HFF-Myc (cell line): ENCODE results near the gene C2orf76.

Experiments used
- DNase-seq: peaks from one replicate; pipeline ENCODE4 v3.0.0-alpha.2; 2011; ENCODE audit warnings: low read depth; ENCODE audit errors: extremely low read depth
- H3K4me3 ChIP-seq: replicated peaks from 2 replicates; pipeline ENCODE4 v1.5.1; 2011; ENCODE audit warnings: low read depth, mild to moderate bottlenecking, control low read depth, low read length
- TF ChIP-seq, protein P1 (sequence below): IDR thresholded peaks from 2 replicates; pipeline ENCODE4 v1.5.1; 2012; ENCODE audit warnings: mild to moderate bottlenecking, low read depth, low read length, control low read depth; ENCODE audit errors: missing control alignments

Gene C2orf76

GRCh38 chr2:119264781-119265692, 101.6 kb downstream of the C2orf76 start:
- TF ChIP-seq, protein P1, sequence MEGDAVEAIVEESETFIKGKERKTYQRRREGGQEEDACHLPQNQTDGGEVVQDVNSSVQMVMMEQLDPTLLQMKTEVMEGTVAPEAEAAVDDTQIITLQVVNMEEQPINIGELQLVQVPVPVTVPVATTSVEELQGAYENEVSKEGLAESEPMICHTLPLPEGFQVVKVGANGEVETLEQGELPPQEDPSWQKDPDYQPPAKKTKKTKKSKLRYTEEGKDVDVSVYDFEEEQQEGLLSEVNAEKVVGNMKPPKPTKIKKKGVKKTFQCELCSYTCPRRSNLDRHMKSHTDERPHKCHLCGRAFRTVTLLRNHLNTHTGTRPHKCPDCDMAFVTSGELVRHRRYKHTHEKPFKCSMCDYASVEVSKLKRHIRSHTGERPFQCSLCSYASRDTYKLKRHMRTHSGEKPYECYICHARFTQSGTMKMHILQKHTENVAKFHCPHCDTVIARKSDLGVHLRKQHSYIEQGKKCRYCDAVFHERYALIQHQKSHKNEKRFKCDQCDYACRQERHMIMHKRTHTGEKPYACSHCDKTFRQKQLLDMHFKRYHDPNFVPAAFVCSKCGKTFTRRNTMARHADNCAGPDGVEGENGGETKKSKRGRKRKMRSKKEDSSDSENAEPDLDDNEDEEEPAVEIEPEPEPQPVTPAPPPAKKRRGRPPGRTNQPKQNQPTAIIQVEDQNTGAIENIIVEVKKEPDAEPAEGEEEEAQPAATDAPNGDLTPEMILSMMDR = peak; percentile 83
- no peak for DNase-seq
- no peak overlapping the region for H3K4me3 ChIP-seq

- DNase-seq = no peak
- TF ChIP-seq, protein P1 = no peak
- H3K4me3 ChIP-seq = no peak overlapping the region
Measured at GRCh38 chr2:119263656-119264055, 103.0 kb downstream of the C2orf76 start.

- no peak overlapping the region for H3K4me3 ChIP-seq
- TF ChIP-seq, protein P1 = no peak
- DNase-seq = no peak
Measured at GRCh38 chr2:119263025-119263424, 103.6 kb downstream of the C2orf76 start.

- TF ChIP-seq, protein P1 = no peak
- DNase-seq = no peak
- H3K4me3 ChIP-seq = no peak overlapping the region
Measured at GRCh38 chr2:119261493-119262225, 105.0 kb downstream of the C2orf76 start.

- TF ChIP-seq, protein P1 = no peak
- H3K4me3 ChIP-seq = no peak overlapping the region
- no peak for DNase-seq
Measured at GRCh38 chr2:119260646-119261492, 105.8 kb downstream of the C2orf76 start.

DNA sequence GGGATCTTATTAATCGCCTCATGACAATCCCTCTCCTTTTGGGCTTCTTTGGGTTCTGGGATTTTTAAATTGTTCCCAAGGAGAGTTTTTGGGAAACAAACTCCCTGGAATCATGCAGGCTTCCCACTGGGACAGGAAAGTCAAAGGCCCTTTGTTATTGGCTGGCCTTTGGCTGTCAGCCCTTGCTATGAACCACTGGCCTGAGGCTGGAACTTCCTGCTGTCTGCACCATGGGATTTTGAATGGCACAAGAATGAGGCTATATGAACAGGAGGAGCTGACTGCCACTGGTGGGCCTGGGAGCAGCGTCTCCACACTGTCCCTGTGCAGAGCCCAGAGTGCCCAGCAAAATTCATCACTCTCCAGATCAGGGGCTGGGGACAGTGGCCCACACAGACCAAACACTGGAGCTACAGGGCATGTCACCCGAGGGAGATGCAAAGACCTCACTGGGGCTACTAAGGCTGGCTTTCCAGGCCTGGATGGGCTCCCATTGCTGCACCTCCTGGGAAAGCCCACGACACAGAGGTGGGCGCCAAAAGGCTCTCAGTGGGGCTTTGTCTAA, 107.3 kb downstream of the C2orf76 start:
- TF ChIP-seq, protein P1 = no peak
- DNase-seq = no peak
- no peak overlapping the region for H3K4me3 ChIP-seq
